ENCODE measurements around the gene ZNF593OS.

GRCh38 chr1:26218906-26219494, 47.4 kb upstream of the ZNF593OS start:
- TF ChIP-seq, protein P1, sequence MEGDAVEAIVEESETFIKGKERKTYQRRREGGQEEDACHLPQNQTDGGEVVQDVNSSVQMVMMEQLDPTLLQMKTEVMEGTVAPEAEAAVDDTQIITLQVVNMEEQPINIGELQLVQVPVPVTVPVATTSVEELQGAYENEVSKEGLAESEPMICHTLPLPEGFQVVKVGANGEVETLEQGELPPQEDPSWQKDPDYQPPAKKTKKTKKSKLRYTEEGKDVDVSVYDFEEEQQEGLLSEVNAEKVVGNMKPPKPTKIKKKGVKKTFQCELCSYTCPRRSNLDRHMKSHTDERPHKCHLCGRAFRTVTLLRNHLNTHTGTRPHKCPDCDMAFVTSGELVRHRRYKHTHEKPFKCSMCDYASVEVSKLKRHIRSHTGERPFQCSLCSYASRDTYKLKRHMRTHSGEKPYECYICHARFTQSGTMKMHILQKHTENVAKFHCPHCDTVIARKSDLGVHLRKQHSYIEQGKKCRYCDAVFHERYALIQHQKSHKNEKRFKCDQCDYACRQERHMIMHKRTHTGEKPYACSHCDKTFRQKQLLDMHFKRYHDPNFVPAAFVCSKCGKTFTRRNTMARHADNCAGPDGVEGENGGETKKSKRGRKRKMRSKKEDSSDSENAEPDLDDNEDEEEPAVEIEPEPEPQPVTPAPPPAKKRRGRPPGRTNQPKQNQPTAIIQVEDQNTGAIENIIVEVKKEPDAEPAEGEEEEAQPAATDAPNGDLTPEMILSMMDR (IDR thresholded peaks at IDR 0.05), result no peak
- TF ChIP-seq ZFX (IDR thresholded peaks at IDR 0.05; ENCODE audit: borderline replicate concordance), result no peak
